ENCODE data around the gene ZFP69. TPM values are rescaled to one million over a fixed set of nuclear protein-coding genes. Genes with fewer than 3 reads are reported as not detected.
A peak's percentile ranks its signal among the peaks of the same experiment; 100 is the strongest.

The ZFP69 gene
- polyA plus RNA-seq, 12 donors = 3.6 to 8.2 (median 5.7) TPM; not detected in 1

DNA sequence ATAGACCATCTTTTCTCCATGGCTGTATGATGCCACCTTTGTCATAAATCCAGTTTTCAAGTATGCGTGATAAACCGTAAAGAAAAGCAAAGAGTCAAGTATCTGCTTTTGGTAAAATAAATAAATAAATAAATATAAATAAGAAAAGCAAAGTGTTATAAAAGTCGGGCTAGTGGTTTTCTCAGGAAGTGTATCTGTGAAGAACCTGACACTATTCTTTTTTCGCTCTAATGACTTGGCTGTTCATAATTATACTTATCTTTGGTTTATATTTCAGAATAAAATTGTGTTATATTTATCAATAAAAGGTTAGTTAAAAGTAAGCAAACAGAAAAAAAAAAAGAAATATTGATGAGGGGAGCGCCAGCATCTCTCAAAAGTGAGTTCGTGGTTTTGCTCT lies 30.9 kb downstream of the ZFP69 start:
- no peak for DNase-seq

DNA sequence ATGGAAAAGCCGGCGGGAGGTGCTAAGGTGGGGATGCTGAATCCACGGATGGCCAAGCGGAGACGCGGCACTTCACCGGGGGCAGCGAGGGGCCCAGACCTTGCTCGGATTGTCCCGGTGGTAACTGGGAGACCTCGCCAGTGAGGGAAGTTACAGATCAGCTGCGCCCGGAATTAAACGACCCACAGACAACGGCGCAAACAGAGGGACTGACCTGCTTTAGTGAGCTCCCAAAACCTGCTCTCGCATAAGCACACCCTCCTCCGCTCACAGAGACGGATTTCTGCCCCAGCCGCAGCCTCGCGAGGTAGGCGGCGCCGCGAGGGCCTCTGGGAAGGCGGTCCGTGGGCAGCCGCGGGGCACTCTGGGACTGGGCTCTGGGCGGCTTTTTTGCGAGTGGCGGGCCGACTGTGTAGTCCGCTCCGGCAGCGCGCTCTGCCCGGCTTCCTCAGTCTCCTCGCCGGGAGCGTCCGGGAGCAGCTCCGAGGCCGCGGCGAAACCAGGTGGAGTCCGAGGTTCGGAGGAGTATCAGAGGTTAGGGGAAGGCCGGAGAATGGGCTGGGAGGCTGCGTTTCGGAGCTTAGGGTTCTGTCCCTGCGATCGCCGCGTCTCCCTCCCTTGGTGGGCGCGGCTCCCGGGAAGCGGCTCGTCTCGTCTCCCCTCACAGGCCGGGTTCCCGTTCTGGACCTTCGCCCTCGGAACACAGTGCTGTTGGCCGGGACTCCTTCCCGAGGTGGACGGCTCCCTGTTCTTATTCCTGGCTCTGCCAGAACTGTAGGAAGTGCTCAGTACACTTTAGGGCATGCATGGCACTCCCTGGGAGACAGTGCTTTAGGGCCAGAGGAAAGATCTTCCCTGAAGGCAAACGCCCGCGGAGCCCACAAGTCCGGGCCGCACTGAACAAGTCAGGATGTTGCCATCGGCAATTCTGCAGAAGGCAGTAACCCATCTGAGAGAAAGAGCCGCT lies 31.6 kb downstream of the ZFP69 start, which contains the start of gene EXO5:
EXO5 (plus strand) TSS at position 393 of the 967 bp plus-strand sequence. CDS start 5,778 bp downstream, outside the sequence.
- DNase-seq = peak; percentile 81

DNA sequence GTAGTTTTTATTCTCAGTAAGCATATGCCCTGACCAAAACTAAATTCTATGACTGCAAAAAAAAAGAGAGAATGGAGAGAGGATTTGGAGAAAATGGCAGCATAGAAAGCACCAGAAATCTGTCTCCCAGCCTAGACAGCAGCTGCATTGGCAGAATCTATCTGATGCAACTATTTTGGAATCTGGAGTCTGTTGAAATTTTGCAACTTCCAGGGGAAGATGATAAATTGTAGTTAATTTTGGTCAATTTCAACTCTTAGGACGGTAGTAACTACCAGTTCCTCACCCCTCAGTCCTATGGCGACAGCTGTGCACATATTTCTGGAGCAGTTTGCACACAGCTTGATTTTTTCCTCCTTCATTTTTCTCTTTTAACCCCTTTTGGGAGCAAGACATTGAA lies 42.4 kb downstream of the ZFP69 start:
- no peak for DNase-seq

DNA sequence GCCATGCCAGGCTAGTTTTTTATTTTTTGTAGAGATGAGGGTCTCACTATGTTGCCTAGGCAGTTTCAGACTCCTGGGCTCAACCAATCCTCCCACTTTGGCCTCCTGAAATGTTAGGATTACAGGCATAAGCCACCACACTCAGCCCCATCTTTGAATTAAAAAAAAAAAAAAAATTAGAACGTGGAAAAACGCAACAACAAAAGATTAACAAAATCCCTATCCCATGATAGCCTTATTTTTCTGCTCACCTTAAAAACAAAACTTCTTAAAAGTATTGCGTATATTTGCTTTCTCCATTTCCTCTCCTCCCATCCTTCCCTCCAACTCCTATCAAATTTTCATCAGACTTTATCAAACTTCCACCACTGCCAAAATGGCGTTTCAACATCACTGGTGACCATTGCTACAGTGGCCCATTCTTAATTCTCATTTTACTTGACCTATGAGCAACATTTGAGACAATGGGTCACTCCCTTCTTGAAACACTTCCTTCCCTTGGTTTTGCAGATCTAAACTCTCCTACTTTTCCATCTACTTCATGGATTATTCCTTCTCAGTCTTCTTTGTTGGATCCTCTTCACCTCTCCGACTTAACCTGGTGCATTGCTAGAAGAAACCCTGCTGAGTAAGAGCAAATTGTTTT lies 53.8 kb downstream of the ZFP69 start:
- DNase-seq = no peak

DNA sequence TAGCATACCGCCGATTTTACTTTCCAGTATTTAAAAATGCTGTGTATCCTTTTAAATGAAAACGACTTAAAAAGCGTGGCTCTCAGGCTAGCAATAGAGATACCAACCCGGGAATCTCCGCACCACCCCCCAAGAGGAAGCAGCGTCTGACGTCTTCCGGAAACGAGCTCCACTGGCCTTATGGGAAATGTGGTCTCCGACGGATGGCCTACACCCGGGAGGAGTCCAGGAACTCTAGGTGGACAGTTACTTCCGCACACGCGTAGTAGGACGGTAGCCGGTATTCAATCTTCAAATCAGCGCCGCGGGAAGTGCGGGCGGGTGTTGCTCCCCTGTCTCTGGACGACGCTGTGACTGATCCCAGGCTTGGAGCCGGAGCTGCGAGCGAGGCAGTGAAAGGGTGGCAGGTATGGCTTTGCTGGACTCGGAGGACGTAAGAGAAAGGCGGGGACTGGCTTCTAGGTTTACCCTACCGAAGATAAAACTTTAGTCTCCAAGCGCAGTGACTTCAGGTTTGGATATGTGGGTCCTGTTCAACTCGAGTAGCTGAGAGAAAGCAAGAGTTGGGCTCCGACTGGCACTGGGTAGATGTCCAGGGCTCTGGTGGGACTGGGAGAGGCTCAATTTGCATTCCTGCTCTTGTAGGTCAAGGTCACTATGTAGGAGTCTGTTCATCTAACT lies 54.4 kb downstream of the ZFP69 start, which contains the start of gene ZNF684:
ZNF684 (plus strand) TSS at position 257 of the 681 bp plus-strand sequence. CDS start 1,530 bp downstream, outside the sequence.
- peak; percentile 92 for DNase-seq

DNA sequence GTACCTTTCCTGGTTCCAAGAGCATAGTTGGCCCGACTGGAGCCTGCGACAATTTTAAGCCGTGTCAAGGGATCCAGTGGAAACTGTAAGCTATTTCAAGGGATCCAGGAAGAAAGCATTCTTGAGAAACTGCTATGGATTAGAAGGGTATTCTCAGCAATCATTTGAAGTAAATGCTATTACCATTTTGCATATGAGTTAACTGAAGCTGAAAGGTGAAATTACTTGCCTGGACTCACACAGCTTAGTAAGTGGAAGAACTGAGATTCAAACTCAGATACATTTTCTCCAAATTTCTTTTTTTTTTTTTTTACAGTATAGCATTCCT lies 54.9 kb downstream of the ZFP69 start:
- no peak for DNase-seq

DNA sequence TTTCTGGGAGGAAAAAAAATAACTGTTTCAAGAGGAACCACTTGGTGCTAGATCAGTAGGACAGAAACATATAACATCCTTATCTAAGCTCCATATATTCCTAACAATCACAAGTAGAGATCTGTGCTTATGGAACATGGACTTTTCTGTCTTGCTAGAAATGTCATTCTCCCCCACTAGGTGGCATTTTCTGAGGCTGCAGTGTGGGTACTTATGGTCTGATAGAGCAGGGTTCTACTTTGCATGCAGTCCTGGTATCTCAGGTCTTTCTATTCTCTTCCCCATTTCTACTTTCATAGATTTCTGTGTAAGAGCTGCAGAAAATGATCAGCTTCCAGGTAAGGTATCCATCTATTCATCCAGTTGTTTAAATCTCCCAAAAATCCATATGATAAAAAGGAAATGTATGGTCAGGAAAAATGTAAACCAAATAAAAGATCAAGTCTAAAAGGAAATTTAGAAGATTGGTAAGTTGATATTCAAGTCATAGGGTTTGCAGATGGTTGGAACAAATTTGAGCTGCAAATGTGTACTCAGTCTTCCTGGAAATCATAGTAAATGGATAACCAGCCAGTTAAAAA lies 55.8 kb downstream of the ZFP69 start:
- peak; percentile 13 for DNase-seq

DNA sequence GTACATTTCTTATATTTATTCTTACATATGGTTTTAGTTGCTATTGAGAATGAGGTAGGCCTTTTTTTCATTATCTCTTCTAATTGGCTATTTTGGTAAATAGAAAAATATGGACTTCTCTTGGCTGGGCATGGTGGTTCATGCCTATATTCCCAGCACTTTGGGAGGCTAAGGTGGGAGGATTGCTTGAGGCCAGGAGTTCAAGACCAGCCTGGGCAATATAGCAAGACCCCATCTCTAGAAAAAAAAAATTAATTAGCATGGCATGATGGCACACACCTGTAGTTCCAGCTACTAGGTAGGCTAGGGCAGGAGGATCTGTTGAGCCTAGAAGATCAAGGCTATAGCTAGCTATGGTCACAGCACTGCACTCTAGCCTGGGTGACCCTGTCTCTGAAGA lies 57.5 kb downstream of the ZFP69 start:
- DNase-seq = no peak

DNA sequence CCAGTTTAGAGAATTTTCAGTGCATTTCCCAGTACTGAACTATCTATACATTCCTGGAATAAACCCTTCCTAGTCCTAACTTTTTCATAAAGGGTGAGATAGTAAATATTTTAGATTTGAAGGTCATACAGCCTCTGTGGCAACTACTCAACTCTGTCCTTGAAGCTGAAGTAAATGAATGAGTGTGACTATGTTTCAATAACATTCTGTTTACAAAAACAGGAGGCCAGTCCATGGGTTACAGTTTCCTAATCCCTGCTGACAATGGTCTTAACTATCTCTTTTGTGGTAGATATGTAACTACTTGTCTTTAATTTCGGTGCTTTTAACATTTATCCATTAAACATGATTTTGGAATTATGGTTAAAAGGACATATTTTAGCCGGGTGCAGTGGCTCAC lies 58.6 kb downstream of the ZFP69 start:
- DNase-seq = no peak

DNA sequence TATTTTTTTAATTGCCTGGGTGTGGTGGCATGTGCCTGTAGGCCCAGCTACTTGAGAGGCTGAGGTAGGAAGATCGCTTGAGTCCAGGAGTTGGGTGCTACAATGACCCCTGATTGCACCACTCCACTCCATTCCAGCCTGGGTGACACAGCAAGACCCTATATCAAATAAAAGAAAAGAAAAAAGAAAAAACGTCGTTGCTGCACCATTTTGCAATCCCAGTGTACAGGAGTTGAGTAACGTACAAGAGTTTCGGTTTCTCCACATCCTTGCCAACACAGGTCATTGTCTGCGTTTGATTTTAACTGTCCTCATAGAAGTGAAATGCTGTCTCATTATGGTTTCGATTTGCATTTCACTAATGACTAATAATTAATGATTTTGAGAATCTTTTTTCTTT lies 62.2 kb downstream of the ZFP69 start:
- DNase-seq = no peak

Other genes starting within 250 kb of the ZFP69 start
- not detected for gene TMCO2, start 229.4 kb upstream of the ZFP69 start, polyA plus RNA-seq (ENCODE audit: insufficient read length in 12 of 12)
- 10 to 100 TPM in 11 of 12 donors, not detected in 1; 25.8 to 50.1 (median 30.5) TPM for gene ZMPSTE24, start 219.1 kb upstream of the ZFP69 start, polyA plus RNA-seq (ENCODE audit: insufficient read length in 12 of 12)
- gene COL9A2, start 160.0 kb upstream of the ZFP69 start, polyA plus RNA-seq (ENCODE audit: insufficient read length in 12 of 12) = 10 to 100 TPM in 1 of 12 donors, 1 to 10 TPM in 9, under 1 TPM in 1, not detected in 1; 0.99 to 16.6 (median 1.5) TPM
- 10 to 100 TPM in 11 of 12 donors, not detected in 1; 13.7 to 33.5 (median 18.4) TPM for gene SMAP2, start 103.6 kb upstream of the ZFP69 start, polyA plus RNA-seq (ENCODE audit: insufficient read length in 12 of 12)
- 1 to 10 TPM in 11 of 12 donors, not detected in 1; 3.0 to 7.3 (median 3.7) TPM for gene ZFP69B, start 26.8 kb upstream of the ZFP69 start, polyA plus RNA-seq (ENCODE audit: insufficient read length in 12 of 12)
- gene EXO5, start 31.5 kb downstream of the ZFP69 start, polyA plus RNA-seq (ENCODE audit: insufficient read length in 12 of 12) = 10 to 100 TPM in 2 of 12 donors, 1 to 10 TPM in 9, not detected in 1; 6.2 to 10.6 (median 8.8) TPM
- gene ZNF684, start 54.3 kb downstream of the ZFP69 start, polyA plus RNA-seq (ENCODE audit: insufficient read length in 12 of 12) = 1 to 10 TPM in 10 of 12 donors, not detected in 2; 3.1 to 6.1 (median 3.6) TPM
- 1 to 10 TPM in 2 of 12 donors, under 1 TPM in 9, not detected in 1; 0.27 to 3.7 (median 0.61) TPM for gene RIMS3, start 188.4 kb downstream of the ZFP69 start, polyA plus RNA-seq (ENCODE audit: insufficient read length in 12 of 12)
- 10 to 100 TPM in 11 of 12 donors, not detected in 1; 50.9 to 81.8 (median 59.9) TPM for gene NFYC, start 214.4 kb downstream of the ZFP69 start, polyA plus RNA-seq (ENCODE audit: insufficient read length in 12 of 12)